Spleen (tissue), 7 donors: ENCODE data around the gene ZBTB3.

Experiments used
- CTCF ChIP-seq, 11 experiments: fragments of 200-600 bp in 7 of 11; fragments of 450-650 bp in 4 of 11; sonication (generic) in 4 of 11; IDR thresholded peaks in 8 of 11; conservative IDR thresholded peaks in 3 of 11; 1 replicate in 7 of 11; 2 replicates in 4 of 11; pipeline versions ENCODE4 v1.4.0 to v1.8.0; 2016 to 2021; ENCODE audit warnings: antibody characterized with exemption in 11 of 11, inconsistent platforms in 4 of 11, mild to moderate bottlenecking in 1 of 11
- POLR2AphosphoS5 ChIP-seq, 3 donors: sonication (generic); formaldehyde crosslinking; IDR thresholded peaks; one replicate each; pipeline ENCODE4 v1.5.1; 2017; ENCODE audit warnings: antibody characterized with exemption in 3 of 3
- donor health status: DM: no; HTN: no; CAD: no; lungs with moderate emphysema.
- donor health status: DM: no; HTN: no; CAD: no.
- donor health status: DM: no; HTN: no; CAD: no.

DNA sequence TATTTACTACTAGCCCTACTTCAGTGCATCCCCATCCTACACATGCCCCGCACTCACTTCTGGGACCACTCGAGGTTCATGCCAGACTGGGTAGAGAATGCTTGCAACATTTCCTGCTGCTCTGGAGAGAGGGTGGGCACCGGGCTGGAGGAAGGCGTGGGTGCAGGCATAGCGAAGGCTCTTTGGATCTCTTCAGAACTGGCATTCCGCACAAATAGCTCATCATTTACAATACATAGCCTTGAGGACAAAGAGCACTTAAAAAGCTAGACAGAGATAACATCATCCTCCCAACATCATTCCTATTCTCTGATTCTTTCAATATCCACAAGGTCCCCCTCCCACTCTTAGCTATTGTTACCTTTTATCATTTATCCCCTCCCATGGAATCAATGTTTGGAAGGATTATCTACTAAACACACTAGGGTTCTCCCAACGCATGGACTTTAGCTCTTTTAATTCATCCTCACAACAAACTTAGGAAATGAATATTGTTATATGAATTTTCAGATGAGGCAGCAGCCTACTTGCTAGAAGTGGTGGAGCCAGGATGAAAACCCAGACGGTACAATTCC lies 40.3 kb upstream of the ZBTB3 start:
- no peak for TF ChIP-seq CTCF (IDR thresholded peaks at IDR 0.05 in 8 of 11, conservative IDR thresholded peaks at IDR 0.05 in 3 of 11)
- no peak for TF ChIP-seq POLR2AphosphoS5 (IDR thresholded peaks at IDR 0.05)
